ENCODE results near the gene INTS7. TPM values are rescaled to one million over a fixed set of nuclear protein-coding genes. Genes with fewer than 3 reads are reported as not detected.

INTS7 gene
- total and polyA plus RNA-seq, 9 of the 15 experiments (the other 6 are each of a cell fraction or from before 2014, with no cell fraction given), result 27.3 to 68.4 (median 40.4) TPM

GRCh38 chr1:211968200-211968834, 67.0 kb downstream of the INTS7 start:
- in situ Hi-C loops (cut with MboI) (no loop called here), intact Hi-C loops (cut with micrococcal nuclease) (no loop called here)
- ChIA-PET POLR2A (interaction anchor here (0.6 kb wide), 1 partner anchor 266 kb away, joined by 3 read pairs; no protein-coding TSS in a partner anchor), CTCF (ENCODE audit: low intra/inter-chr PET ratio) (no interaction called here)
- no TSS peak for BruUV-seq (replicated peaks)
- Histone ChIP-seq H2AFZ (ENCODE audit: low read depth, low read length) (no peak overlapping the region), H3K27ac (ENCODE audit: extremely low read depth, low read depth, low read length) (no peak overlapping the region), H3K36me3 (ENCODE audit: control insufficient read depth, insufficient read depth, low read length) (peaks cover 50% of the 10 kb centered on the region), H3K9me1 (ENCODE audit: control insufficient read depth, insufficient read depth, low read length) (no peaks in the 10 kb centered on the region), H3K9ac (ENCODE audit: insufficient read depth in 1 of 2, low read depth in 2 of 2, low read length in 2 of 2) (no peak overlapping the region), H3K4me3 (no peak overlapping the region), H4K20me1 (replicated peaks; ENCODE audit: control insufficient read depth, insufficient read depth, low read length) (no peaks in the 10 kb centered on the region), H3K4me1 (replicated peaks in 1 of 2; ENCODE audit: control insufficient read depth in 2 of 2, insufficient read depth in 2 of 2, low read length in 2 of 2) (no peaks in the 10 kb centered on the region), H3K79me2 (ENCODE audit: control insufficient read depth, insufficient read depth, low read length) (no peaks in the 10 kb centered on the region), H3K4me2 (ENCODE audit: insufficient read depth, low read length) (no peak overlapping the region), H3K9me3 (replicated peaks; ENCODE audit: control insufficient read depth, insufficient read depth, low read depth, low read length) (no peaks in the 10 kb centered on the region), H3K27me3 (ENCODE audit: control insufficient read depth in 2 of 2, insufficient read depth in 2 of 2, low read length in 2 of 2) (no peaks in the 10 kb centered on the region)
- no peak for FAIRE-seq
- no peak for DNase-seq (ENCODE audit: extremely low read depth in 1 of 4, low spot score in 3 of 4)
- no peak for TF ChIP-seq ZKSCAN3 (CRISPR knock-in tag; IDR thresholded peaks at IDR 0.05)
- TF ChIP-seq SMAD1 (IDR thresholded peaks at IDR 0.05; ENCODE audit: low read depth, low read length, partially characterized antibody), result no peak
- TF ChIP-seq HCFC1 (IDR thresholded peaks at IDR 0.05; ENCODE audit: low read depth, low read length), result no peak
- TF ChIP-seq CCNT2 (IDR thresholded peaks at IDR 0.05; ENCODE audit: borderline replicate concordance, extremely low read depth, insufficient read length, low read depth, low read length), result no peak
- no peak for TF ChIP-seq ZNF133 (CRISPR knock-in tag; IDR thresholded peaks at IDR 0.05)
- TF ChIP-seq ZNF507 (tag; conservative IDR thresholded peaks at IDR 0.05), result no peak
- TF ChIP-seq TFAM (CRISPR knock-in tag; conservative IDR thresholded peaks at IDR 0.05), result no peak
- TF ChIP-seq BCOR (IDR thresholded peaks at IDR 0.05), result no peak
- TF ChIP-seq PHB2 (IDR thresholded peaks at IDR 0.05; ENCODE audit: low read depth), result no peak
- no peak for TF ChIP-seq ZNF140 (CRISPR knock-in tag; IDR thresholded peaks at IDR 0.05)
- no peak for TF ChIP-seq RNF2 (IDR thresholded peaks at IDR 0.05)
- TF ChIP-seq MAFF (IDR thresholded peaks at IDR 0.05; ENCODE audit: low read length), result no peak
- TF ChIP-seq GTF3C2 (IDR thresholded peaks at IDR 0.05; ENCODE audit: borderline replicate concordance, extremely low read depth, insufficient read length), result no peak
- TF ChIP-seq ARID2 (IDR thresholded peaks at IDR 0.05), result no peak
- no peak for TF ChIP-seq ZNF398 (CRISPR knock-in tag; IDR thresholded peaks at IDR 0.05)
- no peak for TF ChIP-seq MCM3 (IDR thresholded peaks at IDR 0.05)
- no peak for TF ChIP-seq ZNF512 (tag; IDR thresholded peaks at IDR 0.05)
- no peak for ATAC-seq
- 74% methylated on average over 4 of the region's 4 CpGs for WGBS (ENCODE audit: insufficient coverage, low coverage, missing lambda C conversion rate)

Measured in K562 (cell line).